ENCODE data around the gene TMEM14A.
"Not testable (repeated sequence)": the region's sequence is repeated elsewhere in the genome, so short reads cannot be mapped to it uniquely, and the experiment has no call there.

The TMEM14A gene

DNA sequence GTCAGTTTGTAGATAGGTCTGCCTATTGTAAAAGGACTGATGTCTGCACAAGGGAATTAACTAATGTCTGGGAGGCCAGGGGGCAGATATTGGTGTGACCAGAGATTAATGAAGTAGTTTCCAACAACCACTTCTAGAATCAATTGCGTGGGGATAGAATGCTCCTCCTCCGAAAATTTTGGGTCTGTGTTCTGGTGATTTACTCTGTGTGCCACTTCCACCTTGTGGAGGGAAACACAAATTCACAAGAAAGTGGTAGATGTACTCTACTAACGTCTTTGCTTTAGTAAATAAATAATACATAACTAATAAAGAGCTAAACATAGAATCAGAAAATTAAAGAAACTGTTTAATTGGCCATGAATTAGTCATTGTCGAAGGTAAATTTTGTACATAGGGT is 25.5 kb downstream of the TMEM14A start:
- no peaks in the 10 kb centered on the region for H3K9me3 ChIP-seq (ENCODE audit: low read length)
- no peak overlapping the region for H3K4me2 ChIP-seq (ENCODE audit: low read length)
- TF ChIP-seq, protein P1, sequence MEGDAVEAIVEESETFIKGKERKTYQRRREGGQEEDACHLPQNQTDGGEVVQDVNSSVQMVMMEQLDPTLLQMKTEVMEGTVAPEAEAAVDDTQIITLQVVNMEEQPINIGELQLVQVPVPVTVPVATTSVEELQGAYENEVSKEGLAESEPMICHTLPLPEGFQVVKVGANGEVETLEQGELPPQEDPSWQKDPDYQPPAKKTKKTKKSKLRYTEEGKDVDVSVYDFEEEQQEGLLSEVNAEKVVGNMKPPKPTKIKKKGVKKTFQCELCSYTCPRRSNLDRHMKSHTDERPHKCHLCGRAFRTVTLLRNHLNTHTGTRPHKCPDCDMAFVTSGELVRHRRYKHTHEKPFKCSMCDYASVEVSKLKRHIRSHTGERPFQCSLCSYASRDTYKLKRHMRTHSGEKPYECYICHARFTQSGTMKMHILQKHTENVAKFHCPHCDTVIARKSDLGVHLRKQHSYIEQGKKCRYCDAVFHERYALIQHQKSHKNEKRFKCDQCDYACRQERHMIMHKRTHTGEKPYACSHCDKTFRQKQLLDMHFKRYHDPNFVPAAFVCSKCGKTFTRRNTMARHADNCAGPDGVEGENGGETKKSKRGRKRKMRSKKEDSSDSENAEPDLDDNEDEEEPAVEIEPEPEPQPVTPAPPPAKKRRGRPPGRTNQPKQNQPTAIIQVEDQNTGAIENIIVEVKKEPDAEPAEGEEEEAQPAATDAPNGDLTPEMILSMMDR (IDR thresholded peaks at IDR 0.05; ENCODE audit: low read length) = 0 out of 2 replicates have a peak, but pooled peaks have one; percentile 15
- TF ChIP-seq EZH2 (IDR thresholded peaks at IDR 0.05; ENCODE audit: borderline replicate concordance, low read length) = no peak
- no peaks in the 10 kb centered on the region for H3F3A ChIP-seq (ENCODE audit: insufficient read depth, low read length)
- H3K27me3 ChIP-seq (ENCODE audit: insufficient read depth, low read length) = no peaks in the 10 kb centered on the region
- H3K36me3 ChIP-seq (ENCODE audit: insufficient read depth, low read length) = no peaks in the 10 kb centered on the region
- no peak overlapping the region for H3K27ac ChIP-seq (ENCODE audit: low read depth, low read length, poor library complexity, severe bottlenecking)
- H3K79me2 ChIP-seq (ENCODE audit: insufficient read depth, low read length) = no peaks in the 10 kb centered on the region
- H3K4me1 ChIP-seq (ENCODE audit: insufficient read depth, low read length, severe bottlenecking) = no peaks in the 10 kb centered on the region
- H3K9me2 ChIP-seq (ENCODE audit: low read depth, low read length) = no peaks in the 10 kb centered on the region
- no peak overlapping the region for H3K4me3 ChIP-seq (ENCODE audit: low read depth, low read length, poor library complexity, severe bottlenecking)
- no peak overlapping the region for H3K9ac ChIP-seq (ENCODE audit: low read length)
- H4K20me1 ChIP-seq (ENCODE audit: insufficient read depth, low read length) = no peaks in the 10 kb centered on the region
- no peak overlapping the region for H2AFZ ChIP-seq (ENCODE audit: low read length)

DNA sequence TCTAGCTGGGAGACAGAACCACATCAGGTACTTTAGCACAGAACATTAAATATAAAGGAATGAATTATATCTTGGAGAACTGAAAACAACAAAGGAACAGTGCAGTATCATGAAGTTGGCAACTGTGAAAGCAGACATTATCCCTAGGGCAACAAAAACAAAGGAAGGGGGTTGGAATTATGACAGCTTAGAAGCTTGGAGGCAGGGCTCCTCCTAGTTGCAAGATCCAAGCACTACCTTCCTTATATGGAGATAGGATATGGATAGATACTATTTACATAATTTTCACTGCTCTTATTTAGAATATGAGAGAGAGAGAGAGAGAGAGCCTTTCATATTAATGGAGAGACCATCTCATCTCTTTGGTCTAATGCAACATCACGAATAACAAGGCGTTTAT is 27.0 kb downstream of the TMEM14A start:
- Histone ChIP-seq H3K9ac (ENCODE audit: low read length) (no peak overlapping the region), H3K4me2 (ENCODE audit: low read length) (no peak overlapping the region), H3F3A (ENCODE audit: insufficient read depth, low read length) (no peaks in the 10 kb centered on the region), H3K9me2 (ENCODE audit: low read depth, low read length) (no peaks in the 10 kb centered on the region), H3K4me3 (ENCODE audit: low read depth, low read length, poor library complexity, severe bottlenecking) (no peak overlapping the region), H4K20me1 (ENCODE audit: insufficient read depth, low read length) (no peaks in the 10 kb centered on the region), H3K4me1 (ENCODE audit: insufficient read depth, low read length, severe bottlenecking) (no peaks in the 10 kb centered on the region), H2AFZ (ENCODE audit: low read length) (no peak overlapping the region), H3K27ac (ENCODE audit: low read depth, low read length, poor library complexity, severe bottlenecking) (no peak overlapping the region), H3K79me2 (ENCODE audit: insufficient read depth, low read length) (no peaks in the 10 kb centered on the region), H3K9me3 (ENCODE audit: low read length) (no peaks in the 10 kb centered on the region), H3K36me3 (ENCODE audit: insufficient read depth, low read length) (no peaks in the 10 kb centered on the region), H3K27me3 (ENCODE audit: insufficient read depth, low read length) (no peaks in the 10 kb centered on the region)
- TF ChIP-seq EZH2 (IDR thresholded peaks at IDR 0.05; ENCODE audit: borderline replicate concordance, low read length) = no peak
- TF ChIP-seq, protein P1 (IDR thresholded peaks at IDR 0.05; ENCODE audit: low read length) = no peak

DNA sequence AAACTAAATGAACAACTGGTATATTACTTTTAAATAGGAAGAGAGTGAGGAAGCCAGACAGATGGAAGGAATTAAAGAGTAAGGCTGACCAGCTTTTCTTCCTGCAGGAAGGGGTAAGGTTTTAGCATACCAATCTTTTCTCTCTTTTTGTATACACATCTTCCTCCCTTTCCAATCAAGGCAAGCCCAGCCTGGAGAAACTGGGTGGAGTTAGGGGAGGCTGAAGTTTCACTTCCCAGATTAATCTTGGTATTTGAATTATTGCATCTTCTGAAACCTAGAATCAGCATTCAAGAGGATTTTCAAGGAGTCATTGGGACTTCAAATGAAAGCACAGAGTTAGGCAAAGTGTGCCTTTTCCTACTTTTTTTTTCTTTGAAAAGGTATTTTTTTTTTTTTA is 33.1 kb downstream of the TMEM14A start:
- Histone ChIP-seq H3K4me1 (ENCODE audit: insufficient read depth, low read length, severe bottlenecking) (no peaks in the 10 kb centered on the region), H3K27ac (ENCODE audit: low read depth, low read length, poor library complexity, severe bottlenecking) (no peak overlapping the region), H3K9ac (ENCODE audit: low read length) (no peak overlapping the region), H3K36me3 (ENCODE audit: insufficient read depth, low read length) (no peaks in the 10 kb centered on the region), H3K9me2 (ENCODE audit: low read depth, low read length) (no peaks in the 10 kb centered on the region), H3K4me2 (ENCODE audit: low read length) (no peak overlapping the region), H2AFZ (ENCODE audit: low read length) (no peak overlapping the region), H3K4me3 (ENCODE audit: low read depth, low read length, poor library complexity, severe bottlenecking) (no peak overlapping the region), H4K20me1 (ENCODE audit: insufficient read depth, low read length) (no peaks in the 10 kb centered on the region), H3F3A (ENCODE audit: insufficient read depth, low read length) (no peaks in the 10 kb centered on the region), H3K79me2 (ENCODE audit: insufficient read depth, low read length) (no peaks in the 10 kb centered on the region), H3K9me3 (ENCODE audit: low read length) (0 out of 2 replicates have a peak, but pooled peaks cover 4% of the 10 kb centered on the region), H3K27me3 (ENCODE audit: insufficient read depth, low read length) (peaks cover 5% of the 10 kb centered on the region; the same call in 1 of the 2 replicates)
- TF ChIP-seq EZH2 (IDR thresholded peaks at IDR 0.05; ENCODE audit: borderline replicate concordance, low read length) = no peak
- TF ChIP-seq, protein P1 (IDR thresholded peaks at IDR 0.05; ENCODE audit: low read length) = no peak

DNA sequence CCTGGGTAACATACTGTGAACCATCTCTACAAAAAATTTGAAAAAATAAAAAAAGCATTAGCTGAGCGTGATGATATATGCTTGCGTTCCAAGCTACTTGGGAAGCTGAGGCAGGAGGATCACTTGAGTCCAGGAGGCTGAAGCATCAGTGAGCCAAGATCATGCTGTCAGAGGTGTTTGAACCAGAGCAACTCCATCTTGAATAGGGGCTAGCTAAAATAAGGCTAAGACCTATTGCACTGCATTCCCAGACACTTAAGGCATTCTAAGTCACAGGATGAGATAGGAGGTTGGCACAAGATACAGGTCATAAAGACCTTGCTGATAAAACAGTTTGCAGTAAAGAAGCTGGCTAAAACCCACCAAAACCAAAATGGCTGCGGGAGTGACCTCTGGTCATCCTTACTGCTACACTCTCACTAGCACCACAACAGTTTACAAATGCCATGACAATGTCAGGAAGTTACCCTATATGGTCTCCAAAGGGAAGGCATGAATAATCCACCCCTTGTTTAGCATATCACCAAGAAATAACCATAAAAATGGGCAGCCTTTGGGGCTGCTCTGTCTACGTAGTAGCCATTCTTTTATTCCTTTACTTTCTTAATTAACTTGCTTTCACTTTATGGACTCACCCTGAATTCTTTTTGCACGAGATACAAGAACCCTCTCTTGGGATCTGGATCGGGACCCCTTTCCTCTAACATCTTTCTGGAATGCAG is 34.0 kb downstream of the TMEM14A start:
- not testable (repeated sequence) for H3K79me2 ChIP-seq (ENCODE audit: insufficient read depth, low read length); H2AFZ ChIP-seq (ENCODE audit: low read length); H3K9me2 ChIP-seq (ENCODE audit: low read depth, low read length); H4K20me1 ChIP-seq (ENCODE audit: insufficient read depth, low read length); H3K4me1 ChIP-seq (ENCODE audit: insufficient read depth, low read length, severe bottlenecking); H3K27me3 ChIP-seq (ENCODE audit: insufficient read depth, low read length); H3K27ac ChIP-seq (ENCODE audit: low read depth, low read length, poor library complexity, severe bottlenecking); H3K9me3 ChIP-seq (ENCODE audit: low read length); H3K4me2 ChIP-seq (ENCODE audit: low read length); H3K4me3 ChIP-seq (ENCODE audit: low read depth, low read length, poor library complexity, severe bottlenecking); H3F3A ChIP-seq (ENCODE audit: insufficient read depth, low read length); H3K36me3 ChIP-seq (ENCODE audit: insufficient read depth, low read length); H3K9ac ChIP-seq (ENCODE audit: low read length)
